C1 segment of cervical spinal cord (tissue), 14 donors: ENCODE results near the gene TBL1XR1.
"Not testable (repeated sequence)": the region's sequence is repeated elsewhere in the genome, so short reads cannot be mapped to it uniquely, and the experiment has no call there.

Experiments
- DNase-seq, 14 donors: peaks; one replicate each; lab custom pipeline; 2025; lab: John Stamatoyannopoulos, UW

TBL1XR1 gene

DNA sequence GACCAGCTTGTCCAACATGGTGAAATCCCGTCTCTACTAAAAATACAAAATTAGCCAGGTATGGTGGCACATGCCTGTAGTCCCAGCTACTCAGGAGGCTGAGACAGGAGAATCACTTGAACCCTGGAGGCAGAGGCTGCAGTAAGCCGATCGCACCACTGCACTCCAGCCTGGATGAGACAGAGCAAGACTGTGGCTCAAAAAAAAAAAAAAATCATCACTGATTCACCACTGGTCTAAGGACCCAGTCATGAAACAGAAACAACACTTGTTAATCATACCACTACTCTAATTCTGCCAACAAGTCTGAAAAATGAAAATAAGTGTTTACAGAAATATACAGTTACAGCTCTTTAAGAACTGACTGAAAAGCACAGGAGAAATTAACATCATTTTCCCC is 12.7 kb downstream of the TBL1XR1 start:
- not testable (repeated sequence) for DNase-seq

DNA sequence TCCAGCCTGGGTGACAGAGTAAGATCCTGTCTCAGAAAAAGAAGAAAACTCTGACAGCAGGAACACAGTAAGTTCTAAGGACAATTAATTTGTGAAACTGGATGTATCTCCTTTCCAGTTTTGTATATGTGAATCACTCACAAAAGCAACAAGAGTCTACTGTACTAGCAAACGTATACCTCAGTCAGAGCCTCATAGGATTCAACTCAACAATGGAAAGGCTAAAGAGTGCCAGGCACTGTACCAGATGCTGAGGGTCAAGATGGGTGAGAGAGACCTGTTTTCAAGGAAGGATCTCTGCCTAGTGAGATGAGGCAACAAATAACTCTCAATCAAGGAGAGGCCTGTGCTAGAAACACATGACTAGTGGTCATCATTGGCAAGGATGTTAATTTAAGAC is 14.9 kb downstream of the TBL1XR1 start:
- DNase-seq, result no peak

DNA sequence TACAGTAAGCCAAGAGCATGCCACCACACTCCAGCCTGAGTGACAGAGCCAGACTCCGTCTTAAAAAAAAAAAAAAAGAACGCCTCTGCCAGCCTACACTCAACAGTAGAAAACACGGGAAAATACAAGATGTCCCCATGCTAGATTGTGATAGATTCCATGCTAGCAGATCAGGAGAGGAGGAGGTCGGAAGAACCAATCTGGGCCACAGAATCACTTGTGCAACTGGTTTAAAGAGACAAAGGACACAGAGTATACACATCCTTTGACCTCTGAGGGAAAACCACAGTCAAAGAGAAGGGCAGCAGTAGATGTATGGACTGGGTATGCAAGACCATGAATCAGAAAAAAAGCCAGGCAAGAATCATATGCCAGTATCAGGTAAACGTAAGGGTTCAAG is 15.9 kb downstream of the TBL1XR1 start:
- DNase-seq, result no peak

DNA sequence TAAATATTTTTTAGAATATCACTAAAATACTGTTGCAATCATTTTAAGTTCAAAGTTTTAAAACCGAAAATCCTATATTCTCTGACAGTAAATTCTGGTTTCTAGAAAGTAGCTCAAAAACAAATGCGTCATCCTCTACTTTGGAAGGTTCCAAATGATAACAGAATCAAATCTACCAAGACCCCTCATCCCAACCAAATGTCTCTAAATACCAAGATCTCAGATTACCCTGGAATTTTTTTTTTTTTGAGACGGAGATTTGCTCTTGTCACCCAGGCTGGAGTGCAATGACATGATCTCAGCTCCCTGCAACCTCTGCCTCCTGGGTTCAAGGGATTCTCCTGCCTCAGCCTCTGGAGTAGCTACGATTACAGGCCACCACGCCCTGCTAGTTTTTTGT is 16.8 kb downstream of the TBL1XR1 start:
- DNase-seq, result no peak

DNA sequence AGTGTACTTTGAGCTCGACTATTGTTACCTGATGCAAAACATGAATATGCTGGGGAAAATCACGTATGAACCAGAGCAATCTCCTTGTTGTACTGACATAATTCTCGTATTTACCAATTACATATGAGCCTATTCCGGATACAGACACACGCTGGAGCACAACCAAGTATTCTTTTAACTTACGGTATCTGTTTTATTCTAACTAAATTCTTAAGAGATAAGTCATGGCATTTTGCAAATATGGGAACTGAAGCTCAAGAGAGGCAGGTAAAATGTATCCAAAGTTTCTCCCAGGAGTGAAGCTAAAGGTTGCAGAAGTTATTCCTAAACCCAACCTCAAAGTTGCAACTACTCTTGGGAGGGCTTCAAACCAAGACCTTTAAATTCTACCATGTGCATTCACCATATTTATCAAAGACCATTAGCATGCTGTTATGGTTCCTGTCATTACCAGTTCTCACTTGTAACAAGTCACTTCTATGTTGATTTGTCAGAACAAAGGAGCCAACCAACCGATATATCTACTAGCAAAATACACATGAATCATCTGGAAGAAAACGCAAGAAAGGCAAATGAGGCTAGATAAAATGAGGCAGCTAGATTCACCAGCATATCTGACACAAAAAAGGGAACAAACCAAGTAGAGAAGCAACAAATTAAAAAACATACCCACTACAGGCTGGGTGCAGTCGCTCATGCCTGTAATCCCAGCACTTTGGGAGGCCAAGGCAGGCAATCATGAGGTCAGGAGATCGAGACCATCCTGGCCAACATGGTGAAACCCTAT is 17.8 kb downstream of the TBL1XR1 start:
- DNase-seq, result no peak

DNA sequence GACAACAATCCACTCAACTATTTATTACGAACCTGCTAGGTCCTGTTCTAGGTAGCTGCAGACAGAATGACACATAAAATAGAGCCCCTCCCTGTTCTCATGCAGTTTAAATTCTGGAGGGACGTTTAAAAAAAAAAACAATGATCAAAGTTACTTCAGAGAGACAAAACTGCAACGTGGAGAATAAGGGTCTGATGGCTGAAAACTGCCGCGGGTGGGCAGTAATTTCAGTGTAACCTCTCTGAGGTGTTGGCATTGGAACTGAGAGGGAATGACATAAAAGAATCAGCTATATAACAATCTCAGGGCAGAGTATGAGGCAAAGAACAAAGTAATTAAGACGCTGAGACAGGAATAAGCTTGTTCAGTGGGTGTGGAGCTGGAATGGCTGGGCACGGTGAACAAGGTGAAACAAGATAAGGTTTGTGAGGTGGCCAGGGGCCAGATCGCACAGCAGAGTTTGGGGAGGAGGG is 19.5 kb downstream of the TBL1XR1 start:
- no peak for DNase-seq

DNA sequence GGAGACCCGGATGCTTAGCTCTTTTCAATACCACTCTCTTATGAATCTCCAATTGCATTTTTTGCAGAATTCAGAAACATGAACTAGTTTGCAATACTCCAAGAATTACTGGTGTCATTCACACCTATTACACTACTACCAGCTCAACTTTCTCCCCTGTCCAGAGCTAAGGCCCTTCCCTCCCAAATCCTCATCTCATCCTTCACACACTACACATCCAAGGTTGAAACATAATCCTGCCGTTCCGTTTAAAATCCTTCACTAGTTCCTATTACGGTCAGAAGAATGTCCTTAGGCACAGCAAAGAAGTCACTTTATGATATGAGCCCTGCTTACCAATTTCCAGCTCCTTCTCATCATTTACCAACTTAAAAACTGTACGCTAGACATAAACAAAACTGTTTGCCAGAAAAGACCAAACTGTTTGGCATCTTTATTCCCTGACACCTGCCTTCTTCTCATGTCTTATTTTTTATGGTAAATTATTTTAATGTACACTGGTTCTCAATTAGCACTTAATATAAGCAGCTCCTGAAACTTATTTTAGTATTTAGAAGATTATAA is 22.6 kb downstream of the TBL1XR1 start:
- DNase-seq, result peak in 1 of 14 donors; percentile 21

DNA sequence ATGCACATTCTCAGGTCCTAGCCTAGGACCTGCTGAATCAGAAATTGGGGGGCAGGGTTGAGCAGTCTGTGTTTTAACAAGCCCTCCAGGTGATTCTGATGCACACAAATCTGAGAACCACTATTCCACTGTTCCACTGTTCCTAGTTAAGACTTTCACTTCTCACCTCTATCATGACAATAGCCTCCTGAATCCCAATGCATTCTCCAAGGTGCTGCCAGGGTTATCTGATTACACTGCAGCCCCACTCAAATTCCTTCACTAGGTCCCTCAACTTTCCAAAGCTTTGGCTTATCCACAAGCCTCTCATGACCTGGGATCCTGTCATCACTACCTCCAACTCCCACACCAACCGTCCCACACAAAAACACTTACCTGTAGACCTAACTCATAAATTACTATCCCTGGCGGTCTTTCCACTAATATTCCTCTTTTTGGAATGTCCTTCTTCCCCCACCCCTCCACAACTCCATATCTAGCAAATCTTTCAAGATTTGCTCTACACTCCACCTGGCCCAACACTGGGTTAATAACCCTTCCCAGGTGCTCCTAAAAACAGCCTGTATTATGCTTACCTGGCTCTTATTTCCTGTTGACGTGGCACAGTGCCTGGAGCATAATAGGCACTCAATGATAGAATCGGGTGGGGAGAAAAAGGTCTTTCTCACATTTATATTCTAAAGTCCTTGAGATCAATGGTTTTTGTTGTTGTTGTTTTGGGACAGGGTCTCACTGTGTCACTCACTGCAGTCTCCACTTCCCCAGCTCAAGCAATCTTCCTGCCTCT is 27.2 kb downstream of the TBL1XR1 start:
- DNase-seq, result no peak

DNA sequence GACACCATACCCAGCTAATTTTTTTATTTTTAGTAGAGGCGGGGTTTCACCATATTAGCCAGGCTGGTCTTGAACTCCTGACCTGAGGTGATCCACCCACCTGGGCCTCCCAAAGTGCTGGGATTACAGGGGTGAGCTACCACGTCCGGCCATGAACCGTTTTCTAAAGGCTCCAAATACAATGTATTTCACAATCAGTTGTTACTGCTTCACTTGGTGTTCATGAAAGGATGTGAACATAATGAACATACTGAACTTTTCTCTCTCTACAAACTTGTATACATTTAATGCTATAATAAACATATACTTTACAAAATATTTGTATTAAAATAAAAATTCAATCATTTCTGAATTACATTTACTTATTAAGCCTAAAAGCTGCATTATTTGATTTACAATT is 28.9 kb downstream of the TBL1XR1 start:
- no peak for DNase-seq

DNA sequence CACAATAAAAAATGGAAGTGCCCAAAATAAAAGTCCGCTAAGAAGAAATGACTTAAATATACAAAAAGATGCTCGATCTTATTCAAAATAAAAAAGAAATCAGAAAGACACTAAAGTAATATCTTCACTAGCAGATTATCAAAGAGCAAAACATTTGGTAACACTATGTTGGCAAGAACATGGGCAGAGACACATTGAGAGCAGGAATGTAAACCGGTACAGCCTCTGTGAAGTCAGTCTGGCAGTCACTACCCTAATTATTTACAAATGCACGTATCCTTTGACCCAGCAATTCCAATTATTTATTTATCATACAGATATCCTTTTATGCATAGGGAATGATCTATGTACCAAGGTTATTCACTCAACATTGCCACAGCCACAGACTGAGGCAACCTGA is 34.5 kb downstream of the TBL1XR1 start:
- no peak for DNase-seq

DNA sequence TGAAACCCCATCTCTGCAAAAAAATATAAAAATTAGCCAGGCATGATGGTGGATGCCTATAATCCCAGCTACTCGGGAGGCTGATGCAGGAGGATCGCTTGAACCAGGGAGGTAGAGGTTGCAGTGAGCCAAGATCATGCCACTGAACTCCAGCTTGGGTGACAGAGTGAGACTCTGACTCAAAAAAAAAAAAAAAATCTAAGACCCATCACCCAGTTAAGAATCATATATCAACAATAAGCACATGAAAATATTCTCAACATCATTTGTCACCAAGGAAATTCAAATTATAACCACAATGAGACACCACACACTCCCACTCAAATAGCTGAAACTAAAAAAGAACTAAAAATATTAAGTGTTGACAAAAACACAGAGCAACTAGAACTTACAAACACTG is 35.7 kb downstream of the TBL1XR1 start:
- DNase-seq, result not testable (repeated sequence)

DNA sequence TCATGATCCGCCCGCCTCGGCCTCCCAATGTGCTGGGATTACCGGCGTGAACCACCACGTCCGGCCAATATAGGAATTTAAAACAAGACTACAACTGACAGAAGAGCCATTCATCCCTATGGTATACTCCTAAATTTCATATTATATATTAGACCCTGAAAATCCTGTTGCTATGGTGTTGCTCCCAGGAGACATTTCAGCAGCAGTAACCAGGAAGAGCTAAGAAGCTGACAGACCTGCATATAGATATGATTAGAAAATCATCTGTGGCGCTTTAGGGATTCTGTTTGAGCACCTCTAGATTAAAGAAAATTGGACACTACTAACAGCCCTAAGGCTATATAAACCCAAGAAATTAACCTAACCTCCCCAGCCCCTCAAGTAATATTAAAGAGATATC is 38.8 kb downstream of the TBL1XR1 start:
- DNase-seq, result no peak

DNA sequence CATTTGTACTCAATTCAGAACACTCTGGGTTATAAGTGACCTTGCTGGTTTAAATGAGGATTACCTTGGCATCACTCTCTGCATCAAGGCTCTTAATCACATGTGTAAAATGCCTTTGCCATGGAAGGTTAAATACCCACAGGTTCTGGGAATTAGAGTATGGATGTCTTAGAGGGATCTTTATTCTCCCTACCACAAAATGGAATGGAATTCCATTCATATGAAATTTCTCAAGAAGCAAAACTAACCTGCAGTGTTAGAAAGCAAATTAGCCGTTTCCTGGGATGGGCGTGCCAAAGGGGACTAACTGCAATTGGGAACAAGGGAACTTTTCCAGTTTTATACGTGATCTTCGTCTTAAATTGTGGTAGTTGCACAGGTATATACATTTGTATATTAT is 39.8 kb downstream of the TBL1XR1 start:
- DNase-seq, result no peak

DNA sequence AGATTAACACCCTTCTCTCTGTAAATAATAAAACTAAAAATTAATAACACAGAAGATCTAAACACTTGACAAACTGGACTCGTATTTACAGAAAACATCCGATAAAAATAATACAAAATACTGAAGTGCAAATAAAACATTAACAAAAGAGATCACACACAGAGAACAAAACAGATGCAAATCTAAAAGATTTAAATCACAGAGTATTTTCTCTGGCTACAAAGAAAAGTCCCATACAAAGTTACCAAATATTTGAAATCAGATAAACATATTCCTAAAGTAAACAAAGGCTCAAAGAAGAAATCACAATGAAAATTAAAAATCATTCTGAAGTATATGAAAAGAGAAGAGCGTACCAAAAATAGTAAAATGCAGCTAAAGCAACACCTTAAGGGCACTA is 42.5 kb downstream of the TBL1XR1 start:
- no peak for DNase-seq

DNA sequence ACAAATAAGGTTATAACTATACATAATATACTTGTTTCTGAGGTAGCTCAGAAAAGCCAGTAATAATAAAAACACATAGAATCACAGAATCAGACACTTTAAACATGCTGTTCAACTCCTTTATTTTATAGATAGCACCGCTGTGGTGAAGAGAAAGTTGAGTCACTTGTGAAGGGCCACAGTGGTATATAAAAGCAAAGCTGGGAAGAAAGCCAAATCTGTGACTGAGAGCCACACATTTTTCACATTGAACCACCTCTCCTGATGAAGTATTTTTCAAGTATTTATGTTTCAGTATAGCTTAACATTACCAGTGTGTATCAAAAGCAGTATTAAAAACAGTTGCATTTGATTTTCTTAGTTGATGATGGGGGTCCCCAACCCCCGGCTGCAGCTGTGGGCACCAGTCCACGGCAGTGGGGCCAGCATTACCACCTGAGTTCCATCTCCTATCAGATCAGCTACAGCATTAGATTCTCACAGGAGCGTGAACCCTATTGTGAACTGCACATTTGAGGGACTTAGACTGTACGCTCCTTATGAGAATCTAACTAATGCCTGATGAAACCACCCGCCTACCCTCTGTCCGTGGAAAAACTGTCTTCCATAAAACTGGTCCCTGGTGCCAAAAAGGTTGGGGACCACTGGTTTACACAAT is 46.2 kb downstream of the TBL1XR1 start:
- DNase-seq, result peak in 1 of 14 donors; percentile 16

DNA sequence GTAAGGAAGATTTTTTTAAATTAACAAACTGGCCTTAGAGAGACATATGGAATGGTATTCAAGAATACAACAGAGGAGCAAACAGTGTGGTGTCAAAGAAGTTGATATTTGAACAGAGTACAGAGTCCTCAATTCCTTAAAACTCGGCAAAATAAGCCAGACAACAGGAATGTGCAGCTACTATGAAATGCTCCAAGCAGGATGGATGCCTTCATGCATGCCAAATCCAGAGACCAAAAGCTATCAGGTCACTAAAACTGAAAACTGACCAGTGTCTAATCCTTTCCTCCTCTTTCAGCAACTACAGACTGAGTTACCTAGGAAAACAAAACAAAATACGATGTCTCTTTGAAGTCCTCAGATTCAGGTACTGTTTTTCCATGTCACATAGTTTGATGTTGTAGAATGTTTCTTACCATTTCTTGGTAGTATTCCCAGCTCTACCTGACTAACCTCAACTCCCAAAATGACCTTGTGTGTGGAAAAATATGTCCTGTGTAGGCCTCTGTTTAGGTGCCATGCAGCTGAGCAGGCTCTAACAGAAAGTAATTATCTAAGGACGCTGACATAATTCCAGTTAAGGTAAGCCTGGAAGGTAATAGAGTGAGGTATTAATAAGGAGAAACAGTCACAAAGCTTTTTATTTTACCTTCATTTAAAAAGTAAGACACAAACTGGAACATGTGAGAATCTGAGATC is 46.9 kb downstream of the TBL1XR1 start:
- peak in 1 of 14 donors; percentile 46 for DNase-seq

DNA sequence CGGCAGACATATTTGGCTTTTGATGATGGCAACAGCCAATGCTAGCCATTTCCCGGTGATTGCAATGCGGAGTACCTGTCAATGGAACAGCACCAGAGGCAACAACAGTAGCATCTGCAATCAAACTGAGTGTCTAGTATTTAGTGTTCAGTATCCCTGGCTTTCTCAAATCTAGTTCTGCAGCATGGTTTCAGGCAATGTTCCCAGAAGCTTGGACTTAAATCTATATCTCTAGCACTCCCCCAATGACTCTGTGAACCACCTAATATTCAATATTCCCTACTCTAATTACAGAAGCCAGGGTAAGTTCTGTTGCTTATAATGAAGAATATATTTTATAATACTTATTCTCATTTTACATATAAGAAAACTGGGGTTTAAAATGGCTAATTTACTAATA is 48.2 kb downstream of the TBL1XR1 start:
- DNase-seq, result no peak

DNA sequence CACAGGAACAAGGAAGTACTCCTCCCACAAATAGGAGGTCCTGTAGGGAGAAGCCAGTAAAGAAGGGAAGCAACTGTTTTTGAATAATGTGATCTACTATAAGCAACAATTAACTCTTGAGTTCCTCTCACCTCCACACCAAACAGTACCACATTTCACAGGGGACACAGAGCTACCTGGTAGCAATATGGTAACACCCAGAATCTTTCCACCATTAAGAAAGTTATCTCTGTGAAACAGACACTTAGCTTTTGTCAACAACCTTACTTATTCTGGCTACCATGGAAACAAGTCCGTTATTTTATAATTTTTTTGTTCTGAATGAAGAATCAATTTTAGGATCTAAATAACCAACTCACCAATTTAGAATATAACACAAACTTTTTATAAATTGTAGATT is 49.5 kb downstream of the TBL1XR1 start:
- DNase-seq, result no peak

DNA sequence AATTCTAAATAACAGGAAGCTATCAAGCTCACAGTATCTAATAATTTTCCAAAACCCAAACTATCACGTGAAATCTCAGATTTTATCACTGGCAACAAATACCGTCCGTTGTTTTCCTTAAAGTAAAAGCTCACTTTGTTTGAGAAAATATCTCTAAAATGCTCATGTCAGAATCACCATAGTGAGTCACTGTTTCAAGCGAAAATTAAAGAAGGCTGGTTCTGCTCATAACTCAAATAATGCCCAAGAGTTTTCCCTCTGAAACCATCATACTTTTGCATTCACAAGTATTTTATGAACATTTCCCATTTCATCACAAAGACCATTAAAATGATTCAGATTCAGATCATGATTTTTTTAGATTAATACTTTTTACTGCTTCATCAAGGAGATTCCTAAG is 50.6 kb downstream of the TBL1XR1 start:
- no peak for DNase-seq

DNA sequence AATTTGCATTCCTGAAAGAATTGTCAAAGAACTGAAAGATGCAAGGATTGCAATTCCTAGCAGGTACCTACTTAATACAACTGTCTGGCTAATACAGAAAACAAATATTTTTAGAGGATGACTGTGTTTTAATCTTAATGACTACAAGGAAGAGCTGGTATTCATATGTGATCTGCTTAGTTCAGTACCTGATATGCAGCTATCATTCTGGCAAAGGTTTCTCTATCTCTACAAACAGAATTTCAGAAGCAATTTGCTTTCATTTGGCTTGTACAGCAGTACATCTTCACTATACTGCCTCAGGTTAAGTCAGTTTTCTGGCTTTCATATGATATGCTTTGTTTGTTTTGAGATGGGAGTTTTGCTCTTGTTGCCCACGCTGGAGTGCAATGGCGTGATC is 51.3 kb downstream of the TBL1XR1 start:
- DNase-seq, result no peak

DNA sequence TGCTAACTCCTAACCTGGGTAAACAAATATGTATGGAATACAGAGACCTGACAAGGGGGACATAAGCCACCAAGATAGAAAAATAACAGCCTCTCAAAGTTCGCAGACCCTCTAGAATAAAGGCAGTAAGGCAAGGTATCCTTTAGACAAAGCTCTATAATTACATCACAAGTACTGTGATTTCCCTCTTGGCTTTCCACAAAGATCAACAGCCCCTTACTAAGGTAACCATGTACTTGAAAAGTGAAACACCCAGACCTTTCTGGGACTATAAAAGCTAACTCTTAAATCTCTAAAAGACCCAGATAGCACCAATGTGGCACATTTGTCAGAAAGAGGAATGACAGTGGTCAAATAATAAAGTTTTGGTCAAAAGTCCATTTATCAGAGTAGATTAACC is 51.9 kb downstream of the TBL1XR1 start:
- DNase-seq, result no peak

DNA sequence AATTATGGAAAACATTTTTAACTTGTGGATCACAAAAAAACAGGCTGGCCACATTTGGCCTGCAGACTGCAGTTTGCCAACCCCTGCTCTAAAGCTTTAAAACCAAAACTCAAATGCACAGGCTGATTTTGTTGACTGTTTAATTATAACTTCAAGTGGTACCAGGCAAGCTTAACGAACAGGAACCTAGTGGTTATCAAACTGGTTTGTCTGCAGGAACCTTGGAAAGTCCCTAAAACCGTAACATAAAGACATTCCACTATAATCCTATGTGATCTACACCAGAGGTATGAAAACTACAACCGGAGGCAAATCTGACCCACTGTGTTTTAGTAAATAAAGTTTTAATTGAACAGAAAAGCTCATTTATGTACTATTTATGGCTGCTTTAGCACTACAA is 52.4 kb downstream of the TBL1XR1 start:
- no peak for DNase-seq
